Neural cell (in vitro differentiated cells): Measurements from ENCODE around the gene PHF21A. TPM values are rescaled to one million over a fixed set of nuclear protein-coding genes. Genes with fewer than 3 reads are reported as not detected.

Experiments used
- H2AFZ ChIP-seq: fragments of 200-600, 300-800 bp; sonication (generic), shearing (Covaris generic); 2 replicates; pipeline ENCODE4 v1.6.0; 2014; ENCODE audit warnings: low read depth, mild to moderate bottlenecking, antibody characterized with exemption, low read length, moderate library complexity
- H3F3A ChIP-seq: fragments of 200-600 bp; shearing (Covaris generic); 2 replicates; pipeline ENCODE4 v1.6.1; 2016; ENCODE audit warnings: mild to moderate bottlenecking, moderate library complexity, mixed read lengths, antibody characterized with exemption, low read length; ENCODE audit not compliant: insufficient read depth, poor library complexity, severe bottlenecking
- H3K27ac ChIP-seq: fragments of 200-600, 300-800 bp; sonication (generic), shearing (Covaris generic); 2 replicates; pipeline ENCODE4 v1.5.1; 2014; ENCODE audit warnings: mild to moderate bottlenecking, low read length, moderate library complexity
- H3K27me3 ChIP-seq: fragments of 300-800, 200-600 bp; sonication (generic), shearing (Covaris generic); 2 replicates; pipeline ENCODE4 v1.6.0; 2014; ENCODE audit warnings: mild to moderate bottlenecking, low read depth, low read length, moderate library complexity; ENCODE audit not compliant: insufficient read depth
- H3K36me3 ChIP-seq: fragments of 300-800, 200-600 bp; sonication (generic), shearing (Covaris generic); 2 replicates; pipeline ENCODE4 v1.5.1; 2014; ENCODE audit warnings: mild to moderate bottlenecking, antibody characterized with exemption, low read length, moderate library complexity; ENCODE audit not compliant: insufficient read depth
- H3K4me2 ChIP-seq: fragments of 300-800, 200-600 bp; sonication (generic), shearing (Covaris generic); 2 replicates; pipeline ENCODE4 v1.6.0; 2014; ENCODE audit warnings: mild to moderate bottlenecking, low read length
- H3K4me3 ChIP-seq: fragments of 300-800, 200-600 bp; sonication (generic), shearing (Covaris generic); 2 replicates; pipeline ENCODE4 v1.5.1; 2014; ENCODE audit warnings: mild to moderate bottlenecking, low read length, moderate library complexity
- H3K79me2 ChIP-seq: fragments of 200-600 bp; shearing (Covaris generic); replicated peaks from 2 replicates; pipeline ENCODE4 v1.6.0; 2014; ENCODE audit warnings: mild to moderate bottlenecking, low read length, moderate library complexity; ENCODE audit not compliant: insufficient read depth
- H3K9ac ChIP-seq: fragments of 300-800, 200-600 bp; sonication (generic), shearing (Covaris generic); 2 replicates; pipeline ENCODE4 v1.6.1; 2016; ENCODE audit warnings: mild to moderate bottlenecking, low read length, mixed read lengths
- H3K9me2 ChIP-seq: fragments of 200-600 bp; shearing (Covaris generic); 2 replicates; pipeline ENCODE4 v1.6.1; 2016; ENCODE audit warnings: mild to moderate bottlenecking, low read length, mixed read lengths; ENCODE audit not compliant: insufficient read depth
- H3K9me3 ChIP-seq: fragments of 200-600, 300-800 bp; sonication (generic), shearing (Covaris generic); 2 replicates; pipeline ENCODE4 v1.6.1; 2016; ENCODE audit warnings: mild to moderate bottlenecking, mixed run types, low read length, moderate library complexity, mixed read lengths
- H4K20me1 ChIP-seq: fragments of 200-600 bp; shearing (Covaris generic); 2 replicates; pipeline ENCODE4 v1.6.1; 2016; ENCODE audit warnings: mild to moderate bottlenecking, mixed run types; ENCODE audit not compliant: insufficient read depth
- CTCF ChIP-seq: fragments of 450-650 bp; IDR thresholded peaks from 2 replicates; pipeline ENCODE4 v1.5.1; 2014; ENCODE audit warnings: antibody characterized with exemption, mild to moderate bottlenecking, moderate library complexity; ENCODE audit not compliant: poor library complexity, severe bottlenecking
- EP300 ChIP-seq: fragments of 450-650 bp; conservative IDR thresholded peaks from 2 replicates; pipeline ENCODE4 v1.6.1; 2014; ENCODE audit warnings: antibody characterized with exemption, mild to moderate bottlenecking, moderate library complexity; ENCODE audit not compliant: poor library complexity, severe bottlenecking
- EZH2 ChIP-seq: fragments of 200-600, 300-800 bp; shearing (Covaris generic), sonication (generic); IDR thresholded peaks from 2 replicates; pipeline ENCODE4 v1.6.1; 2014; ENCODE audit warnings: antibody characterized with exemption, low read length, borderline replicate concordance, mild to moderate bottlenecking; ENCODE audit not compliant: insufficient read depth, poor library complexity, severe bottlenecking
- MXI1 ChIP-seq: fragments of 450-650 bp; conservative IDR thresholded peaks from 2 replicates; pipeline ENCODE4 v1.6.1; 2014; ENCODE audit warnings: antibody characterized with exemption, mild to moderate bottlenecking; ENCODE audit not compliant: poor library complexity, severe bottlenecking
- POLR2AphosphoS5 ChIP-seq: IDR thresholded peaks from 2 replicates; pipeline ENCODE4 v1.6.1; 2012
- RAD21 ChIP-seq: fragments of 450-650 bp; conservative IDR thresholded peaks from 2 replicates; pipeline ENCODE4 v1.6.1; 2014; ENCODE audit warnings: antibody characterized with exemption, mild to moderate bottlenecking, moderate library complexity
- REST ChIP-seq: IDR thresholded peaks from 2 replicates; pipeline ENCODE4 v1.6.1; 2012; ENCODE audit warnings: borderline replicate concordance
- SMC3 ChIP-seq: fragments of 450-650 bp; conservative IDR thresholded peaks from 2 replicates; pipeline ENCODE4 v1.6.1; 2014; ENCODE audit warnings: antibody characterized with exemption, mild to moderate bottlenecking, moderate library complexity; ENCODE audit not compliant: poor library complexity
- TAF1 ChIP-seq: IDR thresholded peaks from 2 replicates; pipeline ENCODE4 v1.6.1; 2012; ENCODE audit warnings: low read depth
- polyA plus RNA-seq: library from polyadenylated mRNA; depleted of rRNA; stranded (reverse); fragments of >200 nt; gene quantifications from 2 replicates; pipeline ENCODE4 v1.2.3, GENCODE V29; 2014

PHF21A gene
- polyA plus RNA-seq, 1 donor from 2014 or later, result 31.7 TPM

- no peaks in the 10 kb centered on the region for H4K20me1 ChIP-seq
- H3K9me3 ChIP-seq, result no peaks in the 10 kb centered on the region
- peak overlapping the region; percentile 91 for H3K27ac ChIP-seq
- peak overlapping the region; percentile 77 for H3K4me3 ChIP-seq
- H3K36me3 ChIP-seq, result no peaks in the 10 kb centered on the region
- peak overlapping the region; percentile 96 for H3K4me2 ChIP-seq
- no peaks in the 10 kb centered on the region for H3K27me3 ChIP-seq
- H3K9me2 ChIP-seq, result no peaks in the 10 kb centered on the region
- peak overlapping the region; percentile 80 for H3K9ac ChIP-seq
- peaks cover 5% of the 10 kb centered on the region for H3F3A ChIP-seq
- H2AFZ ChIP-seq, result peak overlapping the region; percentile 69
- peak; percentile 34 for TF ChIP-seq SMC3
- no peak for TF ChIP-seq REST
- TF ChIP-seq EZH2, result no peak
- no peak for TF ChIP-seq CTCF
- peak; percentile 65 for TF ChIP-seq POLR2AphosphoS5
- peak; percentile 24 for TF ChIP-seq RAD21
- peak; percentile 31 for TF ChIP-seq EP300
- TF ChIP-seq TAF1, result peak; percentile 55
- peak; percentile 70 for TF ChIP-seq MXI1
- H3K79me2 ChIP-seq, result peaks cover 25% of the 10 kb centered on the region
These were observed 647 bp upstream of the PHF21A start for GRCh38 chr11:46121724-46122477.

GRCh38 chr11:46120346-46121300 is 631 bp downstream of the PHF21A start:
- H2AFZ ChIP-seq, result peak overlapping the region; percentile 12
- H3F3A ChIP-seq, result peaks cover 5% of the 10 kb centered on the region
- H3K27me3 ChIP-seq, result no peaks in the 10 kb centered on the region
- peak; percentile 20 for TF ChIP-seq POLR2AphosphoS5
- TF ChIP-seq SMC3, result peak; percentile 14
- no peak for TF ChIP-seq EZH2
- TF ChIP-seq REST, result peak; percentile 55
- H3K4me2 ChIP-seq, result peak overlapping the region; percentile 53
- H3K79me2 ChIP-seq, result peaks cover 37% of the 10 kb centered on the region
- no peaks in the 10 kb centered on the region for H3K9me2 ChIP-seq
- peak overlapping the region; percentile 73 for H3K9ac ChIP-seq
- peak overlapping the region; percentile 72 for H3K4me3 ChIP-seq
- no peaks in the 10 kb centered on the region for H3K36me3 ChIP-seq
- H4K20me1 ChIP-seq, result no peaks in the 10 kb centered on the region
- peak overlapping the region; percentile 86 for H3K27ac ChIP-seq
- no peaks in the 10 kb centered on the region for H3K9me3 ChIP-seq
